ENCODE results near the gene ST3GAL5.

ST3GAL5 gene

GRCh38 chr2:85794491-85795121, 94.2 kb downstream of the ST3GAL5 start:
- ChIA-PET POLR2A (no interaction called here), CTCF (no interaction called here)
- TF ChIP-seq L3MBTL2 (conservative IDR thresholded peaks at IDR 0.05) (no peak), NFRKB (IDR thresholded peaks at IDR 0.05) (no peak), CTBP1 (IDR thresholded peaks at IDR 0.05; ENCODE audit: borderline replicate concordance) (no peak), BHLHE40 (IDR thresholded peaks at IDR 0.05; ENCODE audit: borderline replicate concordance) (no peak), ELF4 (IDR thresholded peaks at IDR 0.05) (no peak), SUZ12 (IDR thresholded peaks at IDR 0.05) (no peak), ARNT (IDR thresholded peaks at IDR 0.05) (no peak), SP1 (IDR thresholded peaks at IDR 0.05) (no peak), LEF1 (IDR thresholded peaks at IDR 0.05; ENCODE audit: borderline replicate concordance) (no peak), FOXK2 (IDR thresholded peaks at IDR 0.05) (no peak), PKNOX1 (IDR thresholded peaks at IDR 0.05) (no peak), FOXA1 (IDR thresholded peaks at IDR 0.05) (no peak)
- no peak for DNase-seq (ENCODE audit: extremely low spot score)

DNA sequence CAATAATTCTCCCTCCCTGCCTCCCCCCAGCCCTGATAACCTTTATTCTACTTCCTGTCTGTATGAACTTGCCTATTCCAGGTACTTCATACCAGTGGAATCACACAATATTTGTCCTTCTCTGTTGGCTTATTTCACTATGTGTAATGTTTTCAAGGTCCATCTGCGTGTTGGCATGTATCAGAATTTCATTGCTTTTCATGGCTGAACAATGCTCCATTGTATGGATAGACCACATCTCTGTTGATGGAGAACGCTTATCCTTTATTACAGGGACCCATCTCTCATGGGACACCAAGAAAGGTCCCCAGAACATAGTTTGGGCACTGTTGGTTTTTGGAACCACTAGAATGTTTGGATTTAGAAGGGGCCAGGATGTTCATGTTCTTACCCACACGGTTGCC, 94.8 kb downstream of the ST3GAL5 start:
- ChIA-PET POLR2A (no interaction called here), CTCF (no interaction called here)
- no peak for TF ChIP-seq FOXA1 (IDR thresholded peaks at IDR 0.05)
- TF ChIP-seq TARDBP (IDR thresholded peaks at IDR 0.05): no peak
- no peak for TF ChIP-seq FOXM1 (IDR thresholded peaks at IDR 0.05; ENCODE audit: borderline replicate concordance)
- no peak for TF ChIP-seq BHLHE40 (IDR thresholded peaks at IDR 0.05; ENCODE audit: borderline replicate concordance)
- no peak for TF ChIP-seq NFRKB (IDR thresholded peaks at IDR 0.05)
- TF ChIP-seq FOXK2 (IDR thresholded peaks at IDR 0.05): no peak
- no peak for TF ChIP-seq SUZ12 (IDR thresholded peaks at IDR 0.05)
- TF ChIP-seq ARNT (IDR thresholded peaks at IDR 0.05): no peak
- TF ChIP-seq L3MBTL2 (conservative IDR thresholded peaks at IDR 0.05): no peak
- no peak for TF ChIP-seq CTBP1 (IDR thresholded peaks at IDR 0.05; ENCODE audit: borderline replicate concordance)
- TF ChIP-seq HDGF (IDR thresholded peaks at IDR 0.05; ENCODE audit: borderline replicate concordance): no peak
- no peak for DNase-seq (ENCODE audit: extremely low spot score)

DNA sequence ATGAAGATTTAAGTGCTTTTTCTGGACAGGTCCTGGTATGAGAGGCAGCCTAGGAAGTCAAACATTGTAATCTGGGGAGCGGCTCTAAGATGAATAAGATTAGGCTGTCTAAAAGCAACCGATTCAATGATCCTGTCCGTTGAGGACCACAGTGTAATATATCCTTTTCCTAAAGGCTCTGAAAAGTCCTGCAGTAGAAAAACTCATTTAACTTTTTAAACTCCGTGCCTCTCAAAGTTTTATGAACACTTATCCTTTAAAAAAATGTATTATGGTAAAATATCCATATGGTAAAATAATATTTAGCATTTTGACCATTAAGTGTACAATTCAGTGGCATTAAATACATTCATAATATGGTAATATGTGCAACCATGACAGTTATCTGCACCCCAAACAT, 95.2 kb downstream of the ST3GAL5 start:
- CTCF ChIA-PET: no interaction called here
- TF ChIP-seq HDGF (IDR thresholded peaks at IDR 0.05; ENCODE audit: borderline replicate concordance): no peak
- TF ChIP-seq ZNF384 (IDR thresholded peaks at IDR 0.05): no peak
- no peak for TF ChIP-seq ELF4 (IDR thresholded peaks at IDR 0.05)
- TF ChIP-seq SUZ12 (IDR thresholded peaks at IDR 0.05): no peak
- TF ChIP-seq FOXM1 (IDR thresholded peaks at IDR 0.05; ENCODE audit: borderline replicate concordance): no peak
- TF ChIP-seq FOXA1 (IDR thresholded peaks at IDR 0.05): no peak
- TF ChIP-seq FOXK2 (IDR thresholded peaks at IDR 0.05): no peak
- DNase-seq (ENCODE audit: extremely low spot score): no peak
- POLR2A ChIA-PET: no interaction called here

DNA sequence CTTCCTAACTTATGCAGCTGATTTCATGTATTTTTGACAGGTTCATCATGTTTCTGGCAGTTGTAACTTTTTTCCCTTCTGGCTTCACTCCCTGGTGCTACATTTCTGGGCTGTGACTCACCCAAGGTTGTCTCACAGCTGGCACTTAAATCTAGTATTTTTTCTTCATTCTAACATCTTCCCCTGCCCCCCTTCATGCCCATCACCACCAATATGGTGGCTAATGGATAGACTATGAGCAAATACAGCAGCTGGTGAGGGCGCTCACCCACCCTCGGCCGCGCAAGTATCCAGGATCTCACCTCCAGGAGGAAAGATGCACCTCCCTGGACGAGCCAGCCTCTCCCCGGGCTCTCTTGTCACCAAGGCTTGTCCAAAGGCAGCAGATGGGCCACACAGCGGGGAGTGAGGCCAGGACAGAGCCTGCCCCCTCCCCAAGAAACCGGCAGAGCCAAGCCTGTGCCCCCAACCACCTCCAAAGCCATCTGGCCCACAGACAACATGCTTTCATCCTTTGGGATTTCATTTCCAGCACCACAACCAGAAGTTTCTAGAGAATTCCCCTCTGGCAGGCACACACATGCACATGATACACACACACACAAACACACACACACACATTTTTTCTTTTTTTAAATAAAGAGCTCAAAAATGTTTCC, 95.9 kb downstream of the ST3GAL5 start:
- TF ChIP-seq SUZ12 (IDR thresholded peaks at IDR 0.05): no peak
- no peak for TF ChIP-seq PKNOX1 (IDR thresholded peaks at IDR 0.05)
- no peak for TF ChIP-seq SP1 (IDR thresholded peaks at IDR 0.05)
- ChIA-PET CTCF (no interaction called here), POLR2A (no interaction called here)
- no peak for DNase-seq (ENCODE audit: extremely low spot score)

- TF ChIP-seq SP1 (IDR thresholded peaks at IDR 0.05) (no peak), L3MBTL2 (conservative IDR thresholded peaks at IDR 0.05) (no peak), CTBP1 (IDR thresholded peaks at IDR 0.05; ENCODE audit: borderline replicate concordance) (no peak), NFRKB (IDR thresholded peaks at IDR 0.05) (no peak), HDGF (IDR thresholded peaks at IDR 0.05; ENCODE audit: borderline replicate concordance) (no peak), SUZ12 (IDR thresholded peaks at IDR 0.05) (no peak), PKNOX1 (IDR thresholded peaks at IDR 0.05) (no peak), LEF1 (IDR thresholded peaks at IDR 0.05; ENCODE audit: borderline replicate concordance) (no peak), ZNF384 (IDR thresholded peaks at IDR 0.05) (no peak), FOXA1 (IDR thresholded peaks at IDR 0.05) (no peak), BHLHE40 (IDR thresholded peaks at IDR 0.05; ENCODE audit: borderline replicate concordance) (no peak), FOXM1 (IDR thresholded peaks at IDR 0.05; ENCODE audit: borderline replicate concordance) (no peak), TARDBP (IDR thresholded peaks at IDR 0.05) (no peak), ELF4 (IDR thresholded peaks at IDR 0.05) (no peak), ARNT (IDR thresholded peaks at IDR 0.05) (no peak)
- DNase-seq (ENCODE audit: extremely low spot score): no peak
- POLR2A ChIA-PET: no interaction called here
- CTCF ChIA-PET: no interaction called here
These were observed 96.9 kb downstream of the ST3GAL5 start for GRCh38 chr2:85791704-85792565.

Data from HEK293T (cell line).